Aorta (tissue), 5 donors: ENCODE measurements around the gene LYRM1. TPM values are rescaled to one million over a fixed set of nuclear protein-coding genes. Genes with fewer than 3 reads are reported as not detected.

ENCODE experiments used
- ATAC-seq: fragments of 200-7000 bp; cut with Tn5 transposase; one replicate; pipeline ENCODE4 v1.9.1; 2022; ENCODE audit warnings: moderate library complexity; ENCODE audit not compliant: low FRiP score
- DNase-seq, 2 donors: peaks; one replicate each; pipeline ENCODE4 v3.0.0-alpha.2; 2020
- H3K27ac ChIP-seq, 2 donors: one replicate each; pipeline ENCODE4 v1.5.1; 2013; ENCODE audit warnings: low read length in 2 of 2, mild to moderate bottlenecking in 2 of 2, moderate library complexity in 2 of 2, control low read depth in 1 of 2, inconsistent platforms in 1 of 2, low read depth in 1 of 2
- H3K27me3 ChIP-seq, 2 donors: one replicate each; pipeline ENCODE4 v1.6.1; 2013; ENCODE audit warnings: control low read depth in 1 of 2, low read length in 1 of 2, mild to moderate bottlenecking in 1 of 2, moderate library complexity in 1 of 2; ENCODE audit not compliant: insufficient read depth in 2 of 2, control insufficient read depth in 1 of 2
- H3K36me3 ChIP-seq, 2 donors: one replicate each; pipeline ENCODE4 v1.6.1; 2013; ENCODE audit warnings: control low read depth in 1 of 2, low read length in 1 of 2, mild to moderate bottlenecking in 1 of 2; ENCODE audit not compliant: insufficient read depth in 2 of 2, control insufficient read depth in 1 of 2
- H3K4me1 ChIP-seq, 2 donors: one replicate each; pipeline ENCODE4 v1.6.1; 2013; ENCODE audit warnings: low read length in 2 of 2, control low read depth in 1 of 2, mild to moderate bottlenecking in 1 of 2, moderate library complexity in 1 of 2; ENCODE audit not compliant: insufficient read depth in 2 of 2, control insufficient read depth in 1 of 2
- H3K4me3 ChIP-seq, 2 donors: one replicate each; pipeline ENCODE4 v1.5.1; 2013; ENCODE audit warnings: low read length in 2 of 2, control low read depth in 1 of 2, mild to moderate bottlenecking in 1 of 2
- H3K9me3 ChIP-seq: one replicate; pipeline ENCODE4 v1.6.1; 2013; ENCODE audit warnings: mild to moderate bottlenecking, low read length; ENCODE audit not compliant: control insufficient read depth
- WGBS, 2 donors: extraction: QIAGEN DNeasy Blood & Tissue Kit; methylation state at CpG; one replicate each; pipeline ENCODE4 v1.1.7; 2013; 5-methylcytosine and 5-hydroxymethylcytosine counted together
- intact Hi-C, 2 donors: fragments of 100-400 bp; cut with DNase I; formaldehyde crosslinking; loops; one replicate each; pipeline versions ENCODE4 v1.14.2 to v1.15.0; 2022
- polyA plus RNA-seq, 2 donors: library from polyadenylated mRNA; stranded (reverse); fragments of 200-250 nt; gene quantifications; one replicate each; pipeline ENCODE4 v1.2.3, GENCODE V29; 2013
- total RNA-seq, 2 donors: library from RNA; stranded (reverse); fragmentation: NEBNext Ultra II Directional; extraction: Animal tissue kit (Norgen Biotek cat#: 25700); gene quantifications; one replicate each; pipeline ENCODE4 v1.2.1, GENCODE V29; 2021
- donor health status: healthy with polysubstance abuse.
- donor health status: Bipolar disorder and iron deficiency.
- donor health status: DM: no; HTN: no; CAD: no.
- donor health status: DM: no; HTN: no; CAD: no.
- donor health status: DM: yes; HTN: yes; CAD: no.

The LYRM1 gene
- total and polyA plus RNA-seq, 4 donors, result 18.1 to 44.2 (median 25.8) TPM

DNA sequence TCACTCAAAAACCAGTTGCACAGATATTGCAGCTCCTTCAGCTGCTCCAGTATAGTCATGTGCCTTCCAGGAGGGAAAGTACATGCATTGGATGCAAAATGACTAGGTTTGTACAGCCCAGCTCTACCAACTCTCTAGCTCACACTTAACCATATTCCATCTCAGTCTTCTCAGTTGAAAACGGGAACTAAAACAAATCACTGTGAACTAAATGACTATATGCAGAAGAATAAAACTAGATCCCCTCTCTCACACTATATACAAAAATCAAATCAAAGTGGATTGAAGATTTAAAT lies 25.3 kb upstream of the LYRM1 start:
- ATAC-seq, result no peak
- peaks cover 10 to 30% of the 10 kb centered on the region in 2 donors for H3K4me1 ChIP-seq
- no peak for DNase-seq
- H3K9me3 ChIP-seq, result no peaks in the 10 kb centered on the region
- no peaks in the 10 kb centered on the region for H3K36me3 ChIP-seq
- H3K27ac ChIP-seq, result no peak overlapping the region
- no peak overlapping the region for H3K4me3 ChIP-seq
- H3K27me3 ChIP-seq, result no peaks in the 10 kb centered on the region
- 86 to 98% methylated on average over 1 of the region's 1 CpG for WGBS, 2 donors
- intact Hi-C loops, result no loop called here

GRCh38 chr16:20878682-20879147 lies 21.9 kb upstream of the LYRM1 start:
- 17 to 24% methylated on average over 5 of the region's 5 CpGs for WGBS, 2 donors
- Histone ChIP-seq H3K9me3 (no peaks in the 10 kb centered on the region), H3K4me3 (no peak overlapping the region), H3K36me3 (no peaks in the 10 kb centered on the region), H3K27ac (peak overlapping the region; percentile 85 to 95), H3K27me3 (no peaks in the 10 kb centered on the region), H3K4me1 (peaks cover 8 to 17% of the 10 kb centered on the region in 2 donors)
- ATAC-seq (no peak), DNase-seq (no peak)
- intact Hi-C loops, result no loop called here

GRCh38 chr16:20879175-20880040 lies 21.2 kb upstream of the LYRM1 start:
- DNase-seq (no peak), ATAC-seq (peak; percentile 72)
- peaks cover 6 to 15% of the 10 kb centered on the region in 2 donors for H3K4me1 ChIP-seq
- H3K4me3 ChIP-seq, result peak overlapping the region in 1 of 2 donors; percentile 26
- 8% methylated on average over 7 of the region's 7 CpGs for WGBS, 2 donors
- no peaks in the 10 kb centered on the region for H3K36me3 ChIP-seq
- no peaks in the 10 kb centered on the region for H3K27me3 ChIP-seq
- intact Hi-C loops, result no loop called here
- peak overlapping the region; percentile 86 to 95 for H3K27ac ChIP-seq
- no peaks in the 10 kb centered on the region for H3K9me3 ChIP-seq

DNA sequence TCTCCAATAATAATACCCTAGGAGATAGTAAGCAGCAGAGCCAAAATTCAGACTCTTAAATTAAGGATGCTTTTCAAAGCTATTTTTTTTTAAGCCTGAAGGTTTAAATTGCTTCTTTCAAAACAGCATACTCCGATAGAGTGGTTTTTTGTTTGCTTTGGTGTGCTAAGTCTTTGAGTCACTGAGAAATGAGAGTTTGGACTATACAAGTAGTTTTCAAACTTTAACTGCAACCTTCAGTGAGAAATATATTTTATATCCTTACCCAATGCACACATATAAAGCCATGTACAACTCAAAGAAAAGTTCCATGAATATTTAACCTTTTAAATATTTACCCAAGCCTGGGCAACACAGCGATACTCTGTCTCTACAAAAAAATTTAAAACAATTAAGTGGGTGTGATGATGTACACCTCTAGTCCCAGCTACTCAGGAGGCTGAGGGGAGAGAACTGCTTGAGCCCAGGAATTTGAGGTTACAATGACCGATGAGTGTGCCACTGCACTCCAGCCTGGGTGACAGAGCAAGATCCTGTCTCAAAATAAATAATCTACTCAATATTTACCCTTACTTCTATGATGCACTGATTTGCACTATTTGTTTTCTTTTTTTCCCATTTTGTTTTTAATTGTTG lies 19.6 kb upstream of the LYRM1 start:
- H3K36me3 ChIP-seq, result no peaks in the 10 kb centered on the region
- WGBS, 2 donors, result 14 to 17% methylated on average over 3 of the region's 3 CpGs
- DNase-seq (no peak), ATAC-seq (no peak)
- H3K9me3 ChIP-seq, result no peaks in the 10 kb centered on the region
- H3K27me3 ChIP-seq, result no peaks in the 10 kb centered on the region
- H3K27ac ChIP-seq, result peak overlapping the region in 1 of 2 donors; percentile 54
- intact Hi-C loops, result no loop called here
- H3K4me1 ChIP-seq, result peaks cover 6 to 14% of the 10 kb centered on the region in 2 donors
- no peak overlapping the region for H3K4me3 ChIP-seq

DNA sequence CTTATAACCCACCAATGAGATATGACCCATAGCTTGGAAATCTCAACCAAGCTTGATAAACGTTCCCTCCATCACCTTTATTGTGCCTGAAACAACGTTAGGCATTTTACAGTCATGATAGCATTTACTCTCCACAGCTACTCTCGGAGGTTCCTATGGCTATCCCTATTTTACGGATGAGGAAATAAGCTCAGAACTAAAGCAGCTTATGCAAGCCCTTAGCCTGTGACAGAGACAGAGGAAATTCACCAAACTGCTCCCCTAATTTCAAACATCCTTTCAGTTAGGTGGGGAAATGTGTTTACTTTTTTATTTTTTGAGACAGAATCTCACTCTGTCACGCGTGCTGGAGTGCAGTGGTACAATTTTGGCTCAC lies 19.1 kb upstream of the LYRM1 start:
- Histone ChIP-seq H3K27ac (peak overlapping the region in 1 of 2 donors; percentile 54), H3K4me3 (no peak overlapping the region), H3K9me3 (no peaks in the 10 kb centered on the region), H3K36me3 (no peaks in the 10 kb centered on the region), H3K27me3 (no peaks in the 10 kb centered on the region), H3K4me1 (peaks cover 6 to 14% of the 10 kb centered on the region in 2 donors)
- intact Hi-C loops, result no loop called here
- ATAC-seq (no peak), DNase-seq (no peak)
- WGBS, 2 donors, result 66 to 67% methylated on average over 6 of the region's 6 CpGs

- 74 to 75% methylated on average over 5 of the region's 5 CpGs for WGBS, 2 donors
- Histone ChIP-seq H3K36me3 (no peaks in the 10 kb centered on the region), H3K27ac (no peak overlapping the region), H3K4me1 (peaks cover 2 to 20% of the 10 kb centered on the region in 2 donors), H3K27me3 (no peaks in the 10 kb centered on the region), H3K9me3 (no peaks in the 10 kb centered on the region), H3K4me3 (no peak overlapping the region)
- ATAC-seq (no peak), DNase-seq (no peak)
- intact Hi-C loops, result no loop called here
Observed at GRCh38 chr16:20883554-20884239, 16.9 kb upstream of the LYRM1 start.

DNA sequence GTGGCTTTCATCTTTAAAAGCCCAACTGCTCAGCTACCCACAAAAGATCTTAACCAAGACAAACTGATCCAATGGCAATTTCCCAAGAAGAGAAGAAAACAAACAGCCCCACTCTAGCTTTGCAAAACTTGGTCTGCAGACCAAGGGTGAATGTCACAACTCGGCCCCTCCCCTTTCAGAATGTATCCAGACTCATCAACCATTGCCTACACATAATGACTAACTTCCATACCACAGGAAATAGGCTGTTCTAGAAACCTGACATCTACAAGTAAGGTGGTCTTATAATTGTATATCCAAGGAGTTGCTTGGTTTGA lies 16.4 kb upstream of the LYRM1 start:
- Histone ChIP-seq H3K4me1 (peaks cover 2 to 18% of the 10 kb centered on the region in 2 donors), H3K27me3 (no peaks in the 10 kb centered on the region), H3K9me3 (no peaks in the 10 kb centered on the region), H3K36me3 (no peaks in the 10 kb centered on the region), H3K27ac (no peak overlapping the region), H3K4me3 (no peak overlapping the region)
- intact Hi-C loops, result no loop called here
- WGBS, 2 donors, result 78 to 80% methylated on average over 1 of the region's 1 CpG
- ATAC-seq (no peak), DNase-seq (no peak)

DNA sequence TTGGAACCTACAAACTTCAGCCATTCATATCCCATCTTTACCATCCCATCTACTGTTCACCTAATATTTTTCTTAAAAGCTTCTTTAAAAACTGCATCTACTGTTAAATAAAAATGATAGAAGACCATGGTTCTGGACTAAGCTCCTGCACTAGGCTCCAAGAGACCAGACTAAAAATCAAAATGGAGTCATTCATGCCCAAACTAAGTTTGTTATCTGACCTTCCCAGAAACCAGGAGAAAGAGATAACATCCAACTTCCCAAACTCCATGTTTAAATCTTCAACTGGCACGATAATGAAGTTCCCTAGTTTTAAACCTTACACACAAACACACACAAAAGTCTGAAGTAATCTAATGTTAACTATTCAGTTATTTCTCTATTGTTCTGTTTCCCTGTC lies 14.3 kb upstream of the LYRM1 start:
- Histone ChIP-seq H3K4me1 (peaks cover 6 to 16% of the 10 kb centered on the region in 2 donors), H3K9me3 (no peaks in the 10 kb centered on the region), H3K4me3 (no peak overlapping the region), H3K36me3 (peaks cover 2% of the 10 kb centered on the region in 2 donors), H3K27me3 (no peaks in the 10 kb centered on the region), H3K27ac (no peak overlapping the region)
- WGBS, 2 donors, result 0 to 1% methylated on average over 1 of the region's 1 CpG
- DNase-seq (no peak), ATAC-seq (no peak)
- intact Hi-C loops, result no loop called here
